ENCODE data around the gene PABPC1L.

Gene PABPC1L

GRCh38 chr20:44963325-44964215, 53.7 kb downstream of the PABPC1L start:
- DNase-seq: no peak
- Mint-ChIP-seq H3K36me3 (ENCODE audit: low read depth) (no peaks in the 10 kb centered on the region), H3K9me3 (peaks cover 3% of the 10 kb centered on the region), H3K4me3 (no peak overlapping the region), H3K27ac (no peak overlapping the region), H3K4me1 (peaks cover 62% of the 10 kb centered on the region), H3K27me3 (ENCODE audit: low read depth, poor library complexity) (peaks cover 6% of the 10 kb centered on the region)
- no peak for TF ChIP-seq CTCF (IDR thresholded peaks at IDR 0.05)

- Mint-ChIP-seq H3K4me3 (peak overlapping the region; percentile 99), H3K36me3 (ENCODE audit: low read depth) (no peaks in the 10 kb centered on the region), H3K4me1 (peaks cover 51% of the 10 kb centered on the region), H3K27me3 (ENCODE audit: low read depth, poor library complexity) (peaks cover 6% of the 10 kb centered on the region), H3K27ac (no peak overlapping the region), H3K9me3 (peaks cover 3% of the 10 kb centered on the region)
- TF ChIP-seq CTCF (IDR thresholded peaks at IDR 0.05): no peak
- no peak for DNase-seq
These were observed 55.8 kb downstream of the PABPC1L start for GRCh38 chr20:44965651-44966029.

GRCh38 chr20:44966030-44966961, 56.4 kb downstream of the PABPC1L start, which contains the start of gene STK4:
Gene STK4 (plus strand): TSS chr20:44966512. CDS start chr20:44966569, 57 bp downstream.
- peaks cover 6% of the 10 kb centered on the region for H3K27me3 Mint-ChIP-seq (ENCODE audit: low read depth, poor library complexity)
- no peak within 1 kb of the TSS for H3K27ac Mint-ChIP-seq
- H3K9me3 Mint-ChIP-seq: peaks cover 3% of the 10 kb centered on the region
- DNase-seq: peak; percentile 95
- no peaks in the 10 kb centered on the region for H3K36me3 Mint-ChIP-seq (ENCODE audit: low read depth)
- no peak for TF ChIP-seq CTCF (IDR thresholded peaks at IDR 0.05)
- peaks cover 45% of the 10 kb centered on the region for H3K4me1 Mint-ChIP-seq
- peak within 1 kb of the TSS; percentile 99 for H3K4me3 Mint-ChIP-seq

GRCh38 chr20:44967207-44967807, 57.4 kb downstream of the PABPC1L start:
- H3K4me1 Mint-ChIP-seq: peaks cover 39% of the 10 kb centered on the region
- H3K27me3 Mint-ChIP-seq (ENCODE audit: low read depth, poor library complexity): peaks cover 6% of the 10 kb centered on the region
- TF ChIP-seq CTCF (IDR thresholded peaks at IDR 0.05): no peak
- H3K27ac Mint-ChIP-seq: no peak overlapping the region
- no peaks in the 10 kb centered on the region for H3K36me3 Mint-ChIP-seq (ENCODE audit: low read depth)
- H3K9me3 Mint-ChIP-seq: no peaks in the 10 kb centered on the region
- peak overlapping the region; percentile 99 for H3K4me3 Mint-ChIP-seq
- no peak for DNase-seq

- peaks cover 17% of the 10 kb centered on the region for H3K36me3 Mint-ChIP-seq (ENCODE audit: low read depth)
- H3K9me3 Mint-ChIP-seq: no peaks in the 10 kb centered on the region
- no peak for TF ChIP-seq CTCF (IDR thresholded peaks at IDR 0.05)
- H3K4me3 Mint-ChIP-seq: no peak overlapping the region
- H3K27me3 Mint-ChIP-seq (ENCODE audit: low read depth, poor library complexity): peaks cover 6% of the 10 kb centered on the region
- H3K4me1 Mint-ChIP-seq: peaks cover 39% of the 10 kb centered on the region
- DNase-seq: no peak
- no peak overlapping the region for H3K27ac Mint-ChIP-seq
These were observed 59.5 kb downstream of the PABPC1L start for GRCh38 chr20:44969300-44969894.
